Activated naive CD8-positive, alpha-beta T cell treated with anti-CD3 and anti-CD28 coated beads, Interleukin-2, amount 50 U/mL, for 24 hours (primary cell): Measurements from ENCODE around the gene PPP2CA.
"Not testable (repeated sequence)": the region's sequence is repeated elsewhere in the genome, so short reads cannot be mapped to it uniquely, and the experiment has no call there.

ENCODE experiments used
- ATAC-seq: fragments of 150-1000 bp; cut with Tn5 transposase; one replicate; pipeline ENCODE4 v1.10.0; 2021
- DNase-seq: peaks from one replicate; pipeline ENCODE4 v3.0.0; 2021
- H3K27ac Mint-ChIP-seq: one replicate; pipeline ENCODE4 v1.8.0; 2021; ENCODE audit warnings: mild to moderate bottlenecking, mixed read lengths
- H3K27me3 Mint-ChIP-seq: one replicate; pipeline ENCODE4 v1.8.0; 2021; ENCODE audit warnings: mixed read lengths
- H3K36me3 Mint-ChIP-seq: one replicate; pipeline ENCODE4 v1.8.0; 2021; ENCODE audit warnings: low read depth, mixed read lengths
- H3K4me1 Mint-ChIP-seq: one replicate; pipeline ENCODE4 v1.8.0; 2021; ENCODE audit warnings: mixed read lengths
- H3K4me3 Mint-ChIP-seq: one replicate; pipeline ENCODE4 v1.8.0; 2021; ENCODE audit warnings: mild to moderate bottlenecking, moderate library complexity, mixed read lengths
- H3K9me3 Mint-ChIP-seq: one replicate; pipeline ENCODE4 v1.8.0; 2021; ENCODE audit warnings: mixed read lengths

The PPP2CA gene

GRCh38 chr5:134153241-134153640 lies 72.6 kb downstream of the PPP2CA start:
- peaks cover 67% of the 10 kb centered on the region for H3K36me3 Mint-ChIP-seq
- ATAC-seq (no peak), DNase-seq (no peak)
- no peaks in the 10 kb centered on the region for H3K9me3 Mint-ChIP-seq
- no peak overlapping the region for H3K4me3 Mint-ChIP-seq
- no peaks in the 10 kb centered on the region for H3K27me3 Mint-ChIP-seq
- peaks cover 56% of the 10 kb centered on the region for H3K4me1 Mint-ChIP-seq
- peak overlapping the region; percentile 28 for H3K27ac Mint-ChIP-seq

- not testable (repeated sequence) for DNase-seq, H3K27me3 Mint-ChIP-seq, H3K9me3 Mint-ChIP-seq, H3K4me3 Mint-ChIP-seq, ATAC-seq
- Mint-ChIP-seq H3K4me1 (peaks cover 47% of the 10 kb centered on the region), H3K36me3 (peaks cover 62% of the 10 kb centered on the region), H3K27ac (peak overlapping the region; percentile 81)
These were observed 73.6 kb downstream of the PPP2CA start for GRCh38 chr5:134152173-134152832.

- Mint-ChIP-seq H3K9me3 (no peaks in the 10 kb centered on the region), H3K4me3 (no peak overlapping the region), H3K27me3 (no peaks in the 10 kb centered on the region), H3K27ac (peak overlapping the region; percentile 47), H3K36me3 (peaks cover 60% of the 10 kb centered on the region), H3K4me1 (peaks cover 46% of the 10 kb centered on the region)
- DNase-seq: no peak
- ATAC-seq: no peak
These were observed 74.2 kb downstream of the PPP2CA start for GRCh38 chr5:134151723-134152122.

GRCh38 chr5:134149571-134150303 lies 76.1 kb downstream of the PPP2CA start:
- H3K27ac Mint-ChIP-seq: peak overlapping the region; percentile 43
- H3K36me3 Mint-ChIP-seq: peaks cover 53% of the 10 kb centered on the region
- H3K4me1 Mint-ChIP-seq: peaks cover 52% of the 10 kb centered on the region
- H3K27me3 Mint-ChIP-seq: no peaks in the 10 kb centered on the region
- no peaks in the 10 kb centered on the region for H3K9me3 Mint-ChIP-seq
- DNase-seq (no peak), ATAC-seq (no peak)
- H3K4me3 Mint-ChIP-seq: no peak overlapping the region

GRCh38 chr5:134148986-134149539 lies 76.8 kb downstream of the PPP2CA start:
- no peak overlapping the region for H3K4me3 Mint-ChIP-seq
- no peaks in the 10 kb centered on the region for H3K27me3 Mint-ChIP-seq
- peak overlapping the region; percentile 9 for H3K27ac Mint-ChIP-seq
- no peaks in the 10 kb centered on the region for H3K9me3 Mint-ChIP-seq
- H3K4me1 Mint-ChIP-seq: peaks cover 51% of the 10 kb centered on the region
- ATAC-seq (no peak), DNase-seq (no peak)
- peaks cover 50% of the 10 kb centered on the region for H3K36me3 Mint-ChIP-seq

GRCh38 chr5:134148316-134148715 lies 77.6 kb downstream of the PPP2CA start:
- Mint-ChIP-seq H3K9me3 (no peaks in the 10 kb centered on the region), H3K36me3 (peaks cover 45% of the 10 kb centered on the region), H3K27ac (peak overlapping the region; percentile 44), H3K4me3 (no peak overlapping the region), H3K27me3 (no peaks in the 10 kb centered on the region), H3K4me1 (peaks cover 44% of the 10 kb centered on the region)
- ATAC-seq (no peak), DNase-seq (no peak)

- peaks cover 32% of the 10 kb centered on the region for H3K4me1 Mint-ChIP-seq
- no peak overlapping the region for H3K4me3 Mint-ChIP-seq
- H3K36me3 Mint-ChIP-seq: peaks cover 33% of the 10 kb centered on the region
These were observed 79.0 kb downstream of the PPP2CA start for GRCh38 chr5:134146651-134147518.

GRCh38 chr5:134145779-134146581 lies 79.9 kb downstream of the PPP2CA start:
- Mint-ChIP-seq H3K9me3 (no peaks in the 10 kb centered on the region), H3K4me1 (peaks cover 32% of the 10 kb centered on the region), H3K27me3 (no peaks in the 10 kb centered on the region), H3K4me3 (no peak overlapping the region), H3K27ac (peak overlapping the region; percentile 62), H3K36me3 (peaks cover 34% of the 10 kb centered on the region)
- ATAC-seq (peak; percentile 79), DNase-seq (peak; percentile 87)

More at GRCh38 chr5:134146651-134147518, 79.0 kb downstream of the PPP2CA start:
- no peaks in the 10 kb centered on the region for H3K27me3 Mint-ChIP-seq
- ATAC-seq (no peak), DNase-seq (no peak)
- peak overlapping the region; percentile 60 for H3K27ac Mint-ChIP-seq
- no peaks in the 10 kb centered on the region for H3K9me3 Mint-ChIP-seq

GRCh38 chr5:134145041-134145757 lies 80.7 kb downstream of the PPP2CA start:
- peak; percentile 7 for ATAC-seq
- peaks cover 35% of the 10 kb centered on the region for H3K36me3 Mint-ChIP-seq
- DNase-seq: no peak
- H3K4me3 Mint-ChIP-seq: no peak overlapping the region
- peaks cover 35% of the 10 kb centered on the region for H3K4me1 Mint-ChIP-seq
- peak overlapping the region; percentile 81 for H3K27ac Mint-ChIP-seq
- H3K27me3 Mint-ChIP-seq: no peaks in the 10 kb centered on the region
- H3K9me3 Mint-ChIP-seq: no peaks in the 10 kb centered on the region
